ENCODE measurements around the gene MTF1. TPM values are rescaled to one million over a fixed set of nuclear protein-coding genes. Genes with fewer than 3 reads are reported as not detected.

Gene MTF1
- total RNA-seq, 3 donors from 2014 or later (not counting 1 experiment from before 2014, with no cell fraction given) = 31.2 to 35.6 (median 32.7) TPM

DNA sequence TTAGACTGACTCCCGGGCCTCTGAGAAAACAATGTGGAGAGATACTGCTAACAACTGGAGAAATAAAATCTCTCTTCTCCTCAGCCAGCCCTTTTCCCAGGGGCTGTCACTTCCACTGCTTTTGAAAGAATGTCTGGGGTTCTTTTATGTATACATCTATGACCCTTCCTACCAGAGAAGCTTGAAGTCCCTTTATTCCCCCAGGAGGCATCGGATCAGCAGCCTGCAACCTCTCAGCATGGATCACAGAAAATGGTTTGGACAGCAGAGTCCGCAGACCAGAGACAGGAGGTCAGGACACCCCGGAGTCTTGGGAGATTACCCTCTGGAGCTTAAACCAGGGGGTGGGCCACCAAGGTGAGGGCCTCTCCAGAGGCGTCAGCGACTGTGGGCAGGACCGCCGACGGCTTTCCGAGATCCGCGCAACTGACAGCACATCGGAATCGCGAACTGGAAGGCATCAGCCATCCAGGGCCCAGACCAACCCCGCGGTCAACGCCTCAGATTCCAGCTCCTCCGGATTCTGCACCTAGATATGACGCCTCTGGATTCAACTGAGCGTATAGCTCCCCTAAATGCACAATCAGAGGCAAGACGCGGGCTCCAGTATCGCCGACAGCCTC, 95.5 kb downstream of the MTF1 start:
- peaks cover 0 to 10% of the 10 kb centered on the region in 2 donors for H3K4me1 Mint-ChIP-seq
- peaks cover 26% of the 10 kb centered on the region for H3K27me3 ChIP-seq (ENCODE audit: control insufficient read depth, insufficient read depth, low read length)
- H3K4me1 ChIP-seq (ENCODE audit: control insufficient read depth, insufficient read depth, low read length) = peaks cover 7% of the 10 kb centered on the region
- H3K27ac Mint-ChIP-seq = no peak overlapping the region
- H3K9me3 ChIP-seq (ENCODE audit: control insufficient read depth, insufficient read depth, low read length) = no peaks in the 10 kb centered on the region
- H3K36me3 Mint-ChIP-seq = no peaks in the 10 kb centered on the region
- intact Hi-C loops (cut with micrococcal nuclease) = no loop called here
- WGBS (ENCODE audit: insufficient coverage) = 27% methylated on average over 24 of the region's 25 CpGs
- peaks cover 55 to 58% of the 10 kb centered on the region in 2 donors for H3K27me3 Mint-ChIP-seq (ENCODE audit: low read depth in 2 of 2)
- TF ChIP-seq, protein P1, sequence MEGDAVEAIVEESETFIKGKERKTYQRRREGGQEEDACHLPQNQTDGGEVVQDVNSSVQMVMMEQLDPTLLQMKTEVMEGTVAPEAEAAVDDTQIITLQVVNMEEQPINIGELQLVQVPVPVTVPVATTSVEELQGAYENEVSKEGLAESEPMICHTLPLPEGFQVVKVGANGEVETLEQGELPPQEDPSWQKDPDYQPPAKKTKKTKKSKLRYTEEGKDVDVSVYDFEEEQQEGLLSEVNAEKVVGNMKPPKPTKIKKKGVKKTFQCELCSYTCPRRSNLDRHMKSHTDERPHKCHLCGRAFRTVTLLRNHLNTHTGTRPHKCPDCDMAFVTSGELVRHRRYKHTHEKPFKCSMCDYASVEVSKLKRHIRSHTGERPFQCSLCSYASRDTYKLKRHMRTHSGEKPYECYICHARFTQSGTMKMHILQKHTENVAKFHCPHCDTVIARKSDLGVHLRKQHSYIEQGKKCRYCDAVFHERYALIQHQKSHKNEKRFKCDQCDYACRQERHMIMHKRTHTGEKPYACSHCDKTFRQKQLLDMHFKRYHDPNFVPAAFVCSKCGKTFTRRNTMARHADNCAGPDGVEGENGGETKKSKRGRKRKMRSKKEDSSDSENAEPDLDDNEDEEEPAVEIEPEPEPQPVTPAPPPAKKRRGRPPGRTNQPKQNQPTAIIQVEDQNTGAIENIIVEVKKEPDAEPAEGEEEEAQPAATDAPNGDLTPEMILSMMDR (IDR thresholded peaks at IDR 0.05) = no peak
- no peak for ATAC-seq
- no peak for DNase-seq
- H3K36me3 ChIP-seq (ENCODE audit: control insufficient read depth, insufficient read depth, low read length) = no peaks in the 10 kb centered on the region
- H3K4me3 Mint-ChIP-seq = no peak overlapping the region
- H3K9me3 Mint-ChIP-seq = peaks cover 0 to 2% of the 10 kb centered on the region in 2 donors
- H3K4me3 ChIP-seq (ENCODE audit: low read length) = no peak overlapping the region
- H3K27ac ChIP-seq (ENCODE audit: low read length) = no peak overlapping the region

DNA sequence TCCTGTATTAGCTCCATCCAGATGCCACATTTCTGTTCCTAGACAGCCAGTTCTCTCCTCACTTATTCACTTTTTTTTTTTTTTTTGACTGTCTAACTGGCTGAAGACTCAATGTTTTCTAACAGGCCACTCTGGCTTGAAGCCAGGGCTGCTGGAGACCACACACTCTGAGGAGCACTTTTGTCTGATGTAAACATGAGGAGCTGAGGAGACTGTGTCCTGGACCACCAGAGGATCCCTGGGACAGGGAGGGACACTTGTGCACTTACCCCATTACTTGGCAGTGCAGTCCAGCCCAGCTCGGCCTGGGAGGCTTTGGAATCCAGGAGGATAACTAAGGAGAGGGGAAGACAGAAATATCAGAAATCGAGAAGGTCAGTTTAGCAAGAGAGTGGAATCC, 96.9 kb downstream of the MTF1 start:
- Histone ChIP-seq H3K27ac (ENCODE audit: low read length) (no peak overlapping the region), H3K9me3 (ENCODE audit: control insufficient read depth, insufficient read depth, low read length) (no peaks in the 10 kb centered on the region), H3K36me3 (ENCODE audit: control insufficient read depth, insufficient read depth, low read length) (no peaks in the 10 kb centered on the region), H3K27me3 (ENCODE audit: control insufficient read depth, insufficient read depth, low read length) (peaks cover 25% of the 10 kb centered on the region), H3K4me1 (ENCODE audit: control insufficient read depth, insufficient read depth, low read length) (peaks cover 7% of the 10 kb centered on the region), H3K4me3 (ENCODE audit: low read length) (no peak overlapping the region)
- Mint-ChIP-seq H3K4me3 (no peak overlapping the region), H3K27me3 (ENCODE audit: low read depth in 2 of 2) (peaks cover 43 to 48% of the 10 kb centered on the region in 2 donors), H3K36me3 (no peaks in the 10 kb centered on the region), H3K9me3 (peaks cover 0 to 2% of the 10 kb centered on the region in 2 donors), H3K27ac (no peak overlapping the region), H3K4me1 (peaks cover 0 to 10% of the 10 kb centered on the region in 2 donors)
- no peak for DNase-seq
- TF ChIP-seq, protein P1 (IDR thresholded peaks at IDR 0.05) = no peak
- 73% methylated on average over 2 of the region's 2 CpGs for WGBS (ENCODE audit: insufficient coverage)
- ATAC-seq = no peak
- intact Hi-C loops (cut with micrococcal nuclease) = no loop called here

DNA sequence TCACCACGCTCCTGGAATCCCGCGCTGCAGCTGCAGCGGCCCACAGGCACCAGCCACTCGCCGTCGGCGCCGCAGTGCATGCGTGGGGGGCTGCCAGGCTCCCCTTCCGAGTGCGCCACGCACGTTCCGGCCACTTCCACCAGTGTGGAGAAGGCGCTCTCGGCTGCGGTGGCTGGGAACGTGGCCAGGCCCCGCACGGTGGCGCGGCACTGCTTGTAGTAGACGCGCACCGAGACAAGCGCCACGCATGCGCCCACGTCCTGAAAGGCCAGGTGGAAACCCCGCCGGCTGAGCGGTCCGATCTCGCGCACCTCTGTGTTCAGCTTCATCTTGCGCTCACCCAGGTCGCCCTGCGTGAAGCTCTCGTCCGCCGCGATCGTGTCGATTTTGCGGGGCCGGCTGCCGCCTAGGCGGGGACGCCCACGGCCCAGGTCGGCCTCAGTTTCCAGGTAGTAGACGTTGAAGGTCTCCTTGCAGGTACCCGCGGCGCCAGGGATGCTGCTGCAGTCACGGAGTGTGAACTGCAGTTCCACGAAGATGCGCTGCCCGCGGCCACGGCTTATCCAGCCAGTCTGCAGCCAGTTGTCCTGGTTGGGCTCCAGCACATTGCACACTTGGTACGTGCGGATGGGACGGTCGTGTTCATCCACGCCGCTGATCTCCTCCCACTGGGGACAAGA, 97.8 kb downstream of the MTF1 start:
- H3K27me3 Mint-ChIP-seq (ENCODE audit: low read depth in 2 of 2) = peaks cover 36 to 41% of the 10 kb centered on the region in 2 donors
- H3K36me3 Mint-ChIP-seq = no peaks in the 10 kb centered on the region
- peaks cover 26% of the 10 kb centered on the region for H3K27me3 ChIP-seq (ENCODE audit: control insufficient read depth, insufficient read depth, low read length)
- H3K9me3 Mint-ChIP-seq = peaks cover 0 to 2% of the 10 kb centered on the region in 2 donors
- no peaks in the 10 kb centered on the region for H3K36me3 ChIP-seq (ENCODE audit: control insufficient read depth, insufficient read depth, low read length)
- no peak overlapping the region for H3K4me3 Mint-ChIP-seq
- 63% methylated on average over 68 of the region's 68 CpGs for WGBS (ENCODE audit: insufficient coverage)
- no peak overlapping the region for H3K4me3 ChIP-seq (ENCODE audit: low read length)
- H3K9me3 ChIP-seq (ENCODE audit: control insufficient read depth, insufficient read depth, low read length) = no peaks in the 10 kb centered on the region
- H3K4me1 ChIP-seq (ENCODE audit: control insufficient read depth, insufficient read depth, low read length) = peaks cover 7% of the 10 kb centered on the region
- DNase-seq (no peak), ATAC-seq (no peak)
- TF ChIP-seq, protein P1 (IDR thresholded peaks at IDR 0.05) = no peak
- intact Hi-C loops (cut with micrococcal nuclease) = no loop called here
- H3K4me1 Mint-ChIP-seq = peaks cover 0 to 10% of the 10 kb centered on the region in 2 donors
- H3K27ac ChIP-seq (ENCODE audit: low read length) = no peak overlapping the region
- H3K27ac Mint-ChIP-seq = no peak overlapping the region

Other genes with a start within 250 kb of the MTF1 start
- not detected for gene RSPO1, start 224.7 kb downstream of the MTF1 start, total RNA-seq
- gene CDCA8, start 167.1 kb downstream of the MTF1 start, total RNA-seq = 1 to 10 TPM; 1.6 to 3.3 (median 2.2) TPM
- gene EPHA10, start 94.5 kb downstream of the MTF1 start, total RNA-seq = not detected
- gene MANEAL, start 65.7 kb downstream of the MTF1 start, total RNA-seq = 1 to 10 TPM; 1.6 to 3.8 (median 2.4) TPM
- 10 to 100 TPM; 13.9 to 22.9 (median 14.9) TPM for gene C1orf122, start 51.8 kb downstream of the MTF1 start, total RNA-seq
- 10 to 100 TPM; 19.9 to 26.2 (median 24.4) TPM for gene YRDC, start 51.4 kb downstream of the MTF1 start, total RNA-seq
- gene INPP5B, start 87.5 kb upstream of the MTF1 start, total RNA-seq = 10 to 100 TPM; 34.0 to 66.2 (median 54.7) TPM
- 10 to 100 TPM; 48.7 to 75.8 (median 71.1) TPM for gene SF3A3, start 130.4 kb upstream of the MTF1 start, total RNA-seq
- gene FHL3, start 145.9 kb upstream of the MTF1 start, total RNA-seq = 10 to 100 TPM; 49.3 to 82.6 (median 53.6) TPM
- gene UTP11, start 153.1 kb upstream of the MTF1 start, total RNA-seq = 10 to 100 TPM; 13.4 to 20.7 (median 19.2) TPM
- under 1 TPM in 2 of 3 donors, not detected in 1; 0.12 to 0.15 TPM for gene POU3F1, start 187.2 kb upstream of the MTF1 start, total RNA-seq